Islet of Langerhans (tissue), 1 donor: ENCODE results near the gene PCDHA4.
"Not testable (repeated sequence)": the region's sequence is repeated elsewhere in the genome, so short reads cannot be mapped to it uniquely, and the experiment has no call there.

ENCODE experiments used
- FAIRE-seq: peaks from one replicate; lab custom pipeline; 2011; peaks lifted over from hg19 to GRCh38; lab: Jason Lieb, UNC

Gene PCDHA4

DNA sequence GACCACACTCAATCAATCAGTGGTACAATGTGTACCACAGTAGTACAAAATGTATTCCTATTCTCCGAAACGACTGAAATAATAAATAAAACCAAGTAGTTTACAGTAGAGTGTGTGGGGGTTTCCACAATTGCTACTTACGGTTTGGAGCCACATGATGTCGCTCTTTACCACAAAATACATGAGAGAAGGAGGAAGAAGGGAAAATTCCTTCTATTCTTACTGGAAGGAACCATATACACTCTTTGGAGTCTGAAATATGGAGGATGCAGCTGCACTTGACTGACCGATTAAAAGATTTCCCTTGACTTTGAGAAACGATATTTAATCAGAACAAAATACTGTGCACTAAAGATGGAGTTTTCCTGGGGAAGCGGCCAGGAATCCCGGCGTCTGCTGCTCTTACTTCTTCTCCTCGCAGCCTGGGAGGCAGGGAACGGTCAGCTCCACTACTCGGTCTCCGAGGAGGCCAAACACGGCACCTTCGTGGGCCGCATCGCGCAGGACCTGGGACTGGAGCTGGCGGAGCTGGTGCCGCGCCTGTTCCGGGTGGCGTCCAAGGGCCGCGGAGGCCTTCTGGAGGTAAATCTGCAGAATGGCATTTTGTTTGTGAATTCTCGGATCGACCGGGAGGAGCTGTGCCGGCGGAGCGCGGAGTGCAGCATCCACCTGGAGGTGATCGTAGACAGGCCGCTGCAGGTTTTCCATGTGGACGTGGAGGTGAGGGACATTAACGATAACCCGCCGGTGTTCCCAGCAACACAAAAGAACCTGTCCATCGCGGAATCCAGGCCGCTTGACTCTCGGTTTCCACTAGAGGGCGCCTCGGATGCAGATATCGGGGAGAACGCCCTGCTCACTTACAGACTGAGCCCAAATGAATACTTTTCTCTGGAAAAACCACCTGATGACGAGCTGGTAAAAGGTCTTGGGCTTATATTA is at the start of gene PCDHA4:
Gene PCDHA4, plus strand, starts transcription at position 235 of the 942 bp plus-strand sequence.
- no peak for FAIRE-seq

DNA sequence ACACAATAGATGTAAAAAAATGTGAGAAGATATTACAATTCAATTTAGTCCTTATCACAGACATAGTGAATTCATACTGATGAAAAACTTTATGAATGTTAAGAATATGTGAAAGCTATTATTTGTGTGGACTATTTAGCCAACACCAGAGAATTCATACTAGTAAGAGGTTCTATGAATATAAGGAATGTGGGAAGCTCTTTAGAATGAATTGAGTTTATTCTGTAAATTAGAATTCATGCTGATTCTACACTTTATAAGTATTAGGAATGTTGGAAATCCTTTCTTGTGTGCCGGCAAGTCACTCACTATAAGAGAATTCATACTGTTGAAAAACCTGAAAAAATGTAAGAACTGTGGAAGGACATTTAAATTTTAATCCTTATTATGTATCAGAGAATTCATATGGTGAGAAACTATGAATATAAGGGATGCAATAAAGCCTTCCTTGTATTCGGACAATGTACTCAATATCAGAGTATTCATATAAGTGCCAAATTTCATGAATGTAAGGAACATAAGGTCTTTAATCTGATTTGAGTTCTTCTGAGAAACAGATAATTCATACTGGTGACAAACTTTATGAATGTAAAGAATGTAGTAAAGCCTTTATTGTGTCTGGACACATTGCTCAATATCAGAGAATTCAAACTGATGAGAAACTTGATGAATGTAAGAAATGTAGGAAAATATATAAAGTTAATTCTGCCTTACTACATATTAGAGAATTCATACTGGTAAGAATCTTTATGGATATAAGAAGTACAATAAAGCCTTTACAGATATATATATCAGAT is 42.5 kb upstream of the PCDHA4 start:
- FAIRE-seq: no peak

DNA sequence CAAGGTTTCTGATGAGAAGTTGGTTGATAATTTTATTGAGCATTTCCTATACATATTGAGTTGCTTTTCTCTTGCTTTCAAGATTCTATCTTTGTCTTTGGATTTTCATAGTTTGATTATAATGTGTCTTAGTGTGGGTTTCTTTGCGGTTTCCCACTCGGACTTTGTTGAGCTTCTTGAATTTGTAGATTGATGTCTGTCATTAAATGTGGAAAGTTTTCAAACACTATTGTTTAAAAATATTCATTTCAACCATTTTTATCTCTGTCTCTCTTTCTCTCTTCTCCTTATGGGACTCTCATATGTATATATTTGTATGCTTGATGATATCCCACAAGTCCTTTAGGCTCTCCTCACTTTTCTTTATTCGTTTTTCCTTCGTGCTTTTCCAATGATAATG is 39.4 kb upstream of the PCDHA4 start:
- FAIRE-seq: no peak

DNA sequence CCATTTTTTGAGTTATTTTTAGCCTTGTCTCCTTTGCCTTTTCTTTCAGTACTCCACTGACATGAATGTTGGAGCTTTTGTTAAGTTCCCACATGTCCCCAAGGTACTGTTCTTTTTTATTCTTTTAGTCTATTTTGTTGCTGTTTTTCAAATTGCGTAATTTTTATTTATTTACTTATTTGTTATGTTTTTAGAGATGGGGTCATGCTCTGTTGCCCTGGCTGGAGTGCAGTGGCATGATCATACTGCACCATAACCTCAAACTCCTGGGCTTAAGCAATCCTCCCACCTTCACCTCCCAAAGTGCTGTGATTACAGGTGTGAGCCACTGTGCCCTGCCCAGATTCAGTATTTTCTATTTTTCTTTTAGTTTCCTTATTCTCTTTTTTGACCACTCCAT is 26.4 kb upstream of the PCDHA4 start:
- FAIRE-seq: no peak

DNA sequence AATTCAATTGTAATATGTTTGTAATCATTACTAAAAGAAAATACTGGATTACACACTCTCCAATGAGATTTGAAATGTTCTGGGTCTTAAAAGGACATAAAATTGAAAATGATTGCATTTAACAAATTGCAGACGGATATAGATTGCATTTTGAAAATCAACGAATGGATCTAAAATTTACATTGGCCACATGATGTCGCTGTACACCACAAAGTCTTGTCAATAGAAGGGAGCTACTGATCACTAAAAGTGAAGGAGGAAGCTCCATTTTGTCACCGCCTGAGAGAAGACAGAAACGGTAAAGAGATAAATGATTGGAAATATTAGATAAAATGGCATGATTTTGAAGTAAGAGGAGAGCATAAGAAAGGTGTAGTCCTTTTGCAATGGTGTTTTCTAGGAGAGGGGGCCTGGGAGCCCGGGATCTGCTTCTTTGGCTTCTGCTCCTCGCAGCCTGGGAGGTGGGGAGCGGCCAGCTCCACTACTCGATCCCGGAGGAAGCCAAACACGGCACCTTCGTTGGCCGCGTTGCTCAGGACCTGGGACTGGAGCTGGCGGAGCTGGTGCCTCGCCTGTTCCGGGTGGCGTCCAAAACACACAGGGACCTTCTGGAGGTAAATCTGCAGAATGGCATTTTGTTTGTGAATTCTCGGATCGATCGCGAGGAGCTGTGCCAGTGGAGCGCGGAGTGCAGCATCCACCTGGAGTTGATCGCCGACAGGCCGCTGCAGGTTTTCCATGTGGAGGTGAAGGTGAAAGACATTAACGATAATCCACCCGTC is 20.8 kb upstream of the PCDHA4 start, which contains the start of gene PCDHA1:
Gene PCDHA1, plus strand, starts transcription at position 236 of the 782 bp plus-strand sequence.
- no peak for FAIRE-seq

DNA sequence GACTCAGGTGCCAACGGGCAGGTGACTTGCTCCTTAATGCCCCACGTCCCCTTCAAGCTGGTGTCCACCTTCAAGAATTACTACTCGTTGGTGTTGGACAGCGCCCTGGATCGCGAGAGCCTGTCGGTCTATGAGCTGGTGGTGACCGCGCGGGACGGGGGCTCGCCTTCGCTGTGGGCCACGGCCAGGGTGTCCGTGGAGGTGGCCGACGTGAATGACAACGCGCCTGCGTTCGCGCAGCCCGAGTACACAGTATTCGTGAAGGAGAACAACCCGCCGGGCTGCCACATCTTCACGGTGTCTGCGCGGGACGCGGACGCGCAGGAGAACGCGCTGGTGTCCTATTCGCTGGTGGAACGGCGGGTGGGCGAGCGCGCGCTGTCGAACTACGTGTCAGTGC is 19.4 kb upstream of the PCDHA4 start:
- not testable (repeated sequence) for FAIRE-seq

DNA sequence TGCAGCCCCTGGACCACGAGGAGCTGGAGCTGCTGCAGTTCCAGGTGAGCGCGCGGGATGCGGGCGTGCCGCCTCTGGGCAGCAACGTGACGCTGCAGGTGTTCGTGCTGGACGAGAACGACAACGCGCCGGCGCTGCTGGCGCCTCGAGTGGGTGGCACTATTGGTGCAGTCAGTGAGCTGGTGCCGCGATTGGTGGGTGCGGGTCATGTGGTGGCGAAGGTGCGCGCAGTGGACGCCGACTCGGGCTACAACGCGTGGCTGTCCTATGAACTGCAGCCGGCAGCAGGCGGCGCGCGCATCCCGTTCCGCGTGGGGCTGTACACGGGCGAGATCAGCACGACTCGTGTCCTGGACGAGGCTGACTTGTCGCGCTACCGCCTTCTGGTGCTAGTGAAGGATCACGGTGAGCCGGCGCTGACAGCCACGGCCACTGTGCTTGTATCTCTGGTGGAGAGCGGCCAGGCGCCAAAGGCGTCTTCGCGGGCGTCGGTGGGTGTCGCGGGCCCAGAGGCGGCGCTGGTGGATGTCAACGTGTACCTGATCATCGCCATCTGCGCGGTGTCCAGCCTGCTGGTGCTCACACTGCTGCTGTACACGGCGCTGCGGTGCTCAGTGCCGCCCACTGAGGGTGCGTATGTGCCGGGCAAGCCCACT is 18.9 kb upstream of the PCDHA4 start:
- FAIRE-seq: not testable (repeated sequence)

DNA sequence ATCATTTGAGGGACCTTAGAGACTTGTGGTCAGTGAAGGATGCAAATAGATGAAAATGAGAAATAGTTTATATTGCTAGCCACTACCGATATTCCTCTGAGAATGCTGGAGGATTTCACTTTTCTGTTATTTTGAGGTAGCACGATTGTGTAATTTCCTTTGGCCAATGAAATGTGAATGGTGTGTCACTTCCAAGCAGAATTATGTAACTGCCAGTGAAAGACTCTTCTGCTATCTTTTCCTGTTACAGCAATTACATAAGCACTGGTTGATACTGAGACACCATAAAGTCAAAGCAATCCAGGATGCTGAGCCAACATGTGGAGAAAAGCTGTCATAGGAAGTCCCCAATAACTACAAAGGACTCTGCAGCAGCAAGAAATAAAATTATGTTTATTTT is 15.8 kb upstream of the PCDHA4 start:
- no peak for FAIRE-seq

DNA sequence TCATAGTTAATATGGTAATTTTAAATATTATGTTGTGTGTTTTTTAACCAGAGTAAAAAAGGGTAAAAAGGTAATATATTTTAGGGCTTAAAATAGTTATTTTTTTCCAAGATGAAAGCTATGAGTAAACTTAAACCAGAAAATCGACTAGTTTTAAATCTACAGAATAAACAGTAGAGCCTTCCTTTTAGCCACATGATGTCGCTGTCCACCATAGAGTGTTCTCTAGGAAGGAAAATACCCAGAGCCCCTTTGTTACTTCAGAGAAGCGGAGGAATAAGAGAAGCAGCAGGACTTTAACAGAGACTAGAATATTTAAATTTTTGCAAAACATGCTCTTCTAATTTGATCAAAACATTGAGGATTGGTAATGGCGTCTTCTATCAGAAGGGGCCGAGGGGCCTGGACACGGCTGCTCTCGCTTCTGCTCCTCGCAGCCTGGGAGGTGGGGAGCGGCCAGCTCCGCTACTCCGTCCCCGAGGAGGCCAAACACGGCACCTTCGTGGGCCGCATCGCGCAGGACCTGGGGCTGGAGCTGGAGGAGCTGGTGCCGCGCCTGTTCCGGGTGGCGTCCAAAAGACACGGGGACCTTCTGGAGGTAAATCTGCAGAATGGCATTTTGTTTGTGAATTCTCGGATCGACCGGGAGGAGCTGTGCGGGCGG is 12.1 kb upstream of the PCDHA4 start, which contains the start of gene PCDHA2:
Gene PCDHA2, plus strand, starts transcription at position 258 of the 664 bp plus-strand sequence.
- no peak for FAIRE-seq

DNA sequence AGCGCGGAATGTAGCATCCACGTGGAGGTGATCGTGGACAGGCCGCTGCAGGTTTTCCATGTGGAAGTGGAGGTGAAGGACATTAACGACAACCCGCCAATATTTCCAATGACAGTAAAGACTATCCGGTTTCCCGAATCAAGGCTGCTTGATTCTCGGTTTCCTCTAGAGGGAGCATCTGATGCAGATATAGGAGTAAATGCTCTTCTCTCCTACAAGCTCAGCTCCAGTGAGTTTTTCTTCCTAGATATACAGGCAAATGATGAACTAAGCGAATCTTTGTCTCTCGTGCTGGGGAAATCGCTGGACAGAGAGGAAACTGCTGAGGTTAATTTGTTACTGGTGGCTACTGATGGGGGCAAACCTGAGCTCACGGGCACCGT is 11.6 kb upstream of the PCDHA4 start:
- no peak for FAIRE-seq

DNA sequence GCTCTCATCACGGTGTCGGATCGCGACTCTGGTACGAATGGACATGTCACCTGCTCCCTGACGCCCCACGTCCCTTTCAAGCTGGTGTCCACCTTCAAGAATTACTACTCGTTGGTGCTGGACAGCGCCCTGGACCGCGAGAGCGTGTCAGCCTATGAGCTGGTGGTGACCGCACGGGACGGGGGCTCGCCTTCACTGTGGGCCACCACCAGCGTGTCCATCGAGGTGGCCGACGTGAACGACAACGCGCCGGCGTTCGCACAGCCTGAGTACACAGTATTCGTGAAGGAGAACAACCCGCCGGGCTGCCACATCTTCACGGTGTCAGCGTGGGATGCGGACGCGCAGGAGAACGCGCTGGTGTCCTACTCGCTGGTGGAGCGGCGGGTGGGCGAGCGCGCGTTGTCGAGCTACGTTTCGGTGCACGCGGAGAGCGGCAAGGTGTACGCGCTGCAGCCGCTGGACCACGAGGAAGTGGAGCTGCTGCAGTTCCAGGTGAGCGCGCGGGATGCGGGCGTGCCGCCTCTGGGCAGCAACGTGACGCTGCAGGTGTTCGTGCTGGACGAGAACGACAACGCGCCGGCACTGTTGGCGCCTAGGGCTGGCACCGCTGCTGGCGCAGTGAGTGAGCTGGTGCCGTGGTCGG is 10.7 kb upstream of the PCDHA4 start:
- FAIRE-seq: not testable (repeated sequence)

DNA sequence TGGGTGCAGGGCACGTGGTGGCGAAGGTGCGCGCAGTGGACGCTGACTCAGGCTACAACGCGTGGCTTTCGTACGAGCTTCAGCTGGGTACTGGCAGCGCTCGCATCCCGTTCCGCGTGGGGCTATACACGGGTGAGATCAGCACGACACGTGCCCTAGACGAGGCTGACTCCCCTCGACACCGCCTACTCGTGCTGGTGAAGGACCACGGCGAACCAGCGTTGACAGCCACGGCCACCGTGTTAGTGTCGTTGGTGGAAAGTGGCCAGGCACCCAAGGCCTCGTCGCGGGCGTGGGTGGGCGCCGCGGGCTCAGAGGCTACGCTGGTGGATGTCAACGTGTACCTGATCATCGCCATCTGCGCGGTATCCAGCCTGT is 10.2 kb upstream of the PCDHA4 start:
- no peak for FAIRE-seq

DNA sequence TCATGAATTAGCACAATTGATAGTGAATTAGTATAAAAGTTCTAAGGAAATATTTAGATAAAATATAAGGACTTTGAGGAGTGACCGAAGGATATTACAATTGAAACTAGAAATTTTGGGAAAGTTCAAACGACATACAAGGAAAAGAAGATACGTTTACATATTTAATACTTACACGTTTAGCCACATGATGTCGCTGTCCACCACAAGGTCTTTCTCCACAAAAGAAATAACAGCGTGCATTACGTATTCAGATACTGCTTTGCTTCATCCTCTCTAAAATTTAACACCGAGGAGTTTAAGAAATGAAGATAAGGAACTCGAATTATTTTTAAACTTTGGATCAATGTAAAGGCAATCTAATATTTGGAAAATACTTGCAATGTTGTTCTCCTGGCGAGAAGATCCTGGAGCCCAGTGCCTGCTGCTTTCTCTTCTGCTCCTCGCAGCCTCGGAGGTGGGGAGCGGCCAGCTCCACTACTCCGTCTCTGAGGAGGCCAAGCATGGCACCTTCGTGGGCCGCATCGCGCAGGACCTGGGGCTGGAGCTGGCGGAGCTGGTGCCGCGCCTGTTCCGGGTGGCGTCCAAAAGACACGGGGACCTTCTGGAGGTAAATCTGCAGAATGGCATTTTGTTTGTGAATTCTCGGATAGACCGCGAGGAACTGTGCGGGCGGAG is 5.9 kb upstream of the PCDHA4 start, which contains the start of gene PCDHA3:
Gene PCDHA3, plus strand, starts transcription at position 242 of the 678 bp plus-strand sequence.
- FAIRE-seq: no peak

DNA sequence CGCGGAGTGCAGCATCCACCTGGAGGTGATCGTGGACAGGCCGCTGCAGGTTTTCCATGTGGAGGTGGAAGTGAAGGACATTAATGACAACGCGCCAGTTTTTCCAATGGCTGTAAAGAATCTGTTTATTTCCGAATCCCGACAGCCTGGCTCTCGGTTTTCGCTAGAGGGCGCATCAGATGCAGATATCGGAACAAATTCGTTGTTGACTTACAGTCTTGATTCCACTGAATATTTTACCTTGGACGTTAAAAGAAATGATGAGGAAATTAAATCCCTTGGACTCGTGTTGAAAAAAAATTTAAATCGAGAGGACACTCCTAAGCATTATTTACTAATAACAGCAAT is 5.4 kb upstream of the PCDHA4 start:
- FAIRE-seq: no peak

DNA sequence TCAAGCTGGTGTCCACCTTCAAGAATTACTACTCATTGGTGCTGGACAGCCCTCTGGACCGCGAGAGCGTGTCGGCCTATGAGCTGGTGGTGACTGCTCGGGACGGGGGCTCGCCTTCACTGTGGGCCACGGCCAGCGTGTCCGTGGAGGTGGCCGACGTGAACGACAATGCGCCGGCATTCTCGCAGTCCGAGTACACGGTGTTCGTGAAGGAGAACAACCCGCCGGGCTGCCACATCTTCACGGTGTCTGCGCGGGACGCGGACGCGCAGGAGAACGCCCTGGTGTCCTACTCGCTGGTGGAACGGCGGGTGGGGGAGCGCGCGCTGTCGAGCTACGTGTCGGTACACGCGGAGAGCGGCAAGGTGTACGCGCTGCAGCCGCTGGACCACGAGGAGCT is 4.5 kb upstream of the PCDHA4 start:
- FAIRE-seq: not testable (repeated sequence)

DNA sequence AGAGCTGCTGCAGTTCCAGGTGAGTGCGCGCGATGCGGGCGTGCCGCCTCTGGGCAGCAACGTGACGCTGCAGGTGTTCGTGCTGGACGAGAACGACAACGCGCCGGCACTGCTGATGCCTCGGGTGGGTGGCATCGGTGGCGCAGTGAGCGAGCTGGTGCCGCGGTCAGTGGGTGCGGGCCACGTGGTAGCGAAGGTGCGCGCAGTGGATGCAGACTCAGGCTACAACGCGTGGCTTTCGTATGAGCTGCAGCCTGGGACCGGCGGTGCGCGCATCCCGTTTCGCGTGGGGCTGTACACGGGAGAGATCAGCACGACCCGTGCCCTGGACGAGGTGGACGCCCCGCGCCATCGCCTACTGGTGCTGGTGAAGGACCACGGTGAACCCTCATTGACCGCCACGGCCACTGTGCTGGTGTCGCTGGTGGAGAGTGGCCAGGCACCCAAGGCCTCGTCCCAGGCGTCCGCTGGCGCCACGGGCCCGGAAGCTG is 4.0 kb upstream of the PCDHA4 start:
- no peak for FAIRE-seq

DNA sequence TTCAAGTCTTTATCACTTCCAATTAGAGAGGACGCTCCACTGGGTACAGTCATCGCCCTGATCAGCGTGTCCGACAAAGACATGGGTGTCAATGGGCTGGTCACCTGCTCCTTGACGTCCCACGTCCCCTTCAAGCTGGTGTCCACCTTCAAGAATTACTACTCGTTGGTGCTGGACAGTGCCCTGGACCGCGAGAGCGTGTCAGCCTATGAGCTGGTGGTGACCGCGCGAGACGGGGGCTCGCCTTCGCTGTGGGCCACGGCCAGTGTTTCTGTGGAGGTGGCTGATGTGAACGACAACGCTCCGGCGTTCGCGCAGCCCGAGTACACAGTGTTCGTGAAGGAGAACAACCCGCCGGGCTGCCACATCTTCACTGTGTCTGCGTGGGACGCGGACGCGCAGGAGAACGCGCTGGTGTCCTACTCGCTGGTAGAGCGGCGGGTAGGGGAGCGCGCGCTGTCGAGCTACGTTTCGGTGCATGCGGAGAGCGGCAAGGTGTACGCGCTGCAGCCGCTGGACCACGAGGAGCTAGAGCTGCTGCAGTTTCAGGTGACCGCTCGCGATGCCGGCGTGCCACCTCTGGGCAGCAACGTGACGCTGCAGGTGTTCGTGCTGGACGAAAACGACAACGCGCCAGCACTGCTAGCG is 1.5 kb downstream of the PCDHA4 start:
- FAIRE-seq: not testable (repeated sequence)

DNA sequence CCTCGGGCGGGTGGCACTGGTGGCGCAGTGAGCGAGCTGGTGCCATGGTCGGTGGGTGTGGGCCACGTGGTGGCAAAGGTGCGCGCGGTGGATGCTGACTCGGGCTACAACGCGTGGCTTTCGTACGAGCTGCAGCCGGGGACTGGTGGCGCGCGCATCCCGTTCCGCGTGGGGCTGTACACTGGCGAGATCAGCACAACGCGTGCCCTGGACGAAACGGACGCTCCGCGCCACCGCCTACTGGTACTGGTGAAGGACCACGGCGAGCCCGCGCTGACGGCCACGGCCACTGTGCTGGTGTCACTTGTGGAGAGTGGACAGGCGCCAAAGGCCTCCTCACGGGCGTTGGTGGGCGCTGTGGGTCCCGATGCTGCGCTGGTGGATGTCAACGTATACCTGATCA is 2.0 kb downstream of the PCDHA4 start:
- no peak for FAIRE-seq
